Neutrophil (primary cell): ENCODE results near the gene GIMAP6.
"Not testable (repeated sequence)": the region's sequence is repeated elsewhere in the genome, so short reads cannot be mapped to it uniquely, and the experiment has no call there.

Experiments
- H3K27ac ChIP-seq: fragments of 200-600 bp; sonication (generic); 2 replicates; pipeline ENCODE4 v1.5.1; 2016; ENCODE audit warnings: mild to moderate bottlenecking, moderate library complexity
- H3K27me3 ChIP-seq: fragments of 200-600 bp; sonication (generic); 2 replicates; pipeline ENCODE4 v1.6.0; 2016; ENCODE audit warnings: mild to moderate bottlenecking
- H3K36me3 ChIP-seq: fragments of 200-600 bp; sonication (generic); 2 replicates; pipeline ENCODE4 v1.5.1; 2017
- H3K4me1 ChIP-seq, 2 experiments: fragments of 200-600 bp in 1 of 2; sonication (generic) in 1 of 2; 1 replicate in 1 of 2; 2 replicates in 1 of 2; pipeline versions ENCODE4 v1.5.1 to v1.6.1; 2013 to 2016; ENCODE audit warnings: low read depth in 1 of 2, low read length in 1 of 2, mild to moderate bottlenecking in 1 of 2, moderate library complexity in 1 of 2; ENCODE audit not compliant: control insufficient read depth in 1 of 2, insufficient read depth in 1 of 2
- H3K4me3 ChIP-seq, 2 experiments: fragments of 200-600 bp in 1 of 2; sonication (generic) in 1 of 2; 1 replicate in 1 of 2; 2 replicates in 1 of 2; pipeline ENCODE4 v1.5.1; 2013 to 2016; ENCODE audit warnings: low read depth in 1 of 2, low read length in 1 of 2, mild to moderate bottlenecking in 1 of 2, moderate library complexity in 1 of 2
- H3K9me3 ChIP-seq: fragments of 200-600 bp; sonication (generic); 2 replicates; pipeline ENCODE4 v1.5.1; 2016
- CTCF ChIP-seq: fragments of 200-600 bp; sonication (generic); IDR thresholded peaks from 2 replicates; pipeline ENCODE4 v1.5.1; 2016; ENCODE audit warnings: antibody characterized with exemption

The GIMAP6 gene

DNA sequence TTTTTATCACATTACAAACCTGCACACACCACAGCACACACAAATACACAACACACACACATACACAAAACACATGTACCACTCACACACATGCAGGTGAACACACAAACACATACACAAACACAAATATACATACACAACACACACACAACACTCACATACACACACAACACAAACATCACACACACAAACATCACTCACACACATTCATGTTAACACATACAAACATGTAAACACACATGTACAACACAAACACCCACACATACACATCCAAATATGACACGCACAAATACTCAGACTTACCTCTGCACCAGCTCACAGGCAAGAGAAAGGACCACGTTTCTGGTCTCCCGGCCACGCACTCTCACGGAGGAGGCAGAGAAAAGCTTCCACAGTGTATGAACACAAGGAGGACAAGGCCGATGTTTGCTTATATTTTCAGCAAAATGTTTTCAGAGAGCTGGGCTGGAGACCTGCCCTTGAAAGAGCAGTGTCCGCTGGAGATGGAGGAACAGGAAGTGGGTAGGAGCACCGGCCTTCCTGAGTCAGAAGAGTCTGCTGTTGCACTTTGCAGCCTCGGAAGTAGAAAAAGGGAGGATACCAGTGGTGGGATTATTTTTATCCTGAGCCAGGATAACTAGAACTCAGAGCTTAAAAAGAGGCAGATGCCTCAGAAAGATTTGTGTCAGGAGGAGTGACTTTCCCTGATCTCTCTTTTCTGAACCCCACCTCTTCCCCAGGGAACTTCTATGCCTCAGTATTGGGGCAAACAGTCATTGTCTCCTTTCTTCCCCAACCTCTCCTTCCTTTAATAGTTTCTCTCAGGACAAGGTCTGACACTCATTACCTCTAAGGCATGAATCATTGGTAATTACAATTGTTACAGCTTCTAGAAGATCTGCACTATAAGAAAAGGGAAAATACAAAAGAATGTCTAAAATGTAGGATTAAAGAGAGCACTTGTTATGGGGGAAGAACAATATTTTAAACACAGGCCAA is at the start of gene GIMAP6:
Gene GIMAP6 (minus strand): TSS at position 520 of the 999 bp plus-strand sequence. CDS start 2,243 bp downstream, outside the sequence.
- Histone ChIP-seq H3K36me3 (no peaks in the 10 kb centered on the region), H3K27me3 (no peaks in the 10 kb centered on the region), H3K27ac (peak within 1 kb of the TSS; percentile 38), H3K9me3 (no peaks in the 10 kb centered on the region), H3K4me3 (peak within 1 kb of the TSS; percentile 16 to 37), H3K4me1 (peaks cover 15 to 16% of the 10 kb centered on the region in 2 experiments)
- TF ChIP-seq CTCF, result no peak

GRCh38 chr7:150680364-150680763 is 48.2 kb upstream of the GIMAP6 start:
- not testable (repeated sequence) for H3K4me3 ChIP-seq, H3K27ac ChIP-seq, H3K27me3 ChIP-seq, H3K36me3 ChIP-seq, H3K9me3 ChIP-seq
- peaks cover 21 to 23% of the 10 kb centered on the region in 2 experiments for H3K4me1 ChIP-seq

DNA sequence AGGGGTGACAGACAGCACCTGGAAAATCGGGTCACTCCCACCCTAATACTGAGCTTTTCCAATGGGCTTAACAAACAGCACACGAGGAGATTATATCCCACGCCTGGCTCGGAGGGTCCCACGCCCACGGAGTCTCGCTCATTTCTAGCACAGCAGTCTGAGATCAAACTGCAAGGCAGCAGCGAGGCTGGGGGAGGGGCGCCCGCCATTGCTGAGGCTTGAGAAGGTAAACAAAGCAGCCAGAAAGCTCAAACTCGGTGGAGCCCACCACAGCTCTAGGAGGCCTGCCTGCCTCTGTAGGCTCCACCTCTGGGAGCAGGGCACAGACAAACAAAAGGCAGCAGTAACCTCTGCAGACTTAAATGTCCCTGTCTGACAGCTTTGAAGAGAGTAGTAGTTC is 46.4 kb upstream of the GIMAP6 start:
- H3K27ac ChIP-seq, H3K4me3 ChIP-seq, H3K9me3 ChIP-seq, H3K36me3 ChIP-seq, H3K27me3 ChIP-seq: not testable (repeated sequence)
- H3K4me1 ChIP-seq, result peaks cover 14 to 18% of the 10 kb centered on the region in 2 experiments

- not testable (repeated sequence) for H3K9me3 ChIP-seq, H3K36me3 ChIP-seq, H3K27me3 ChIP-seq, H3K27ac ChIP-seq, H3K4me3 ChIP-seq
- peaks cover 14 to 18% of the 10 kb centered on the region in 2 experiments for H3K4me1 ChIP-seq
Observed at GRCh38 chr7:150676854-150677253, 44.7 kb upstream of the GIMAP6 start.

GRCh38 chr7:150676276-150676675 is 44.1 kb upstream of the GIMAP6 start:
- H3K4me1 ChIP-seq, result peaks cover 14 to 18% of the 10 kb centered on the region in 2 experiments

GRCh38 chr7:150675714-150676113 is 43.5 kb upstream of the GIMAP6 start:
- Histone ChIP-seq H3K36me3 (no peaks in the 10 kb centered on the region), H3K27me3 (no peaks in the 10 kb centered on the region), H3K9me3 (no peaks in the 10 kb centered on the region), H3K27ac (no peak overlapping the region), H3K4me1 (peaks cover 14 to 18% of the 10 kb centered on the region in 2 experiments), H3K4me3 (no peak overlapping the region)
- TF ChIP-seq CTCF, result no peak

More at GRCh38 chr7:150676276-150676675, 44.1 kb upstream of the GIMAP6 start:
- not testable (repeated sequence) for H3K27me3 ChIP-seq, H3K27ac ChIP-seq, H3K36me3 ChIP-seq, H3K4me3 ChIP-seq, H3K9me3 ChIP-seq

GRCh38 chr7:150671798-150672585 is 39.8 kb upstream of the GIMAP6 start:
- H3K36me3 ChIP-seq, H3K27ac ChIP-seq, H3K4me3 ChIP-seq, H3K27me3 ChIP-seq, H3K9me3 ChIP-seq: not testable (repeated sequence)
- peaks cover 9 to 15% of the 10 kb centered on the region in 2 experiments for H3K4me1 ChIP-seq
